ENCODE data around the gene HCFC1. TPM values are rescaled to one million over a fixed set of nuclear protein-coding genes. Genes with fewer than 3 reads are reported as not detected.
A peak's percentile ranks its signal among the peaks of the same experiment; 100 is the strongest.

HCFC1 gene
- total RNA-seq, 1 donor from 2014 or later = 25.2 TPM

GRCh38 chrX:153938226-153938786 lies 33.3 kb downstream of the HCFC1 start:
- no peak for DNase-seq

- DNase-seq = no peak
Observed at GRCh38 chrX:153937056-153937455, 34.6 kb downstream of the HCFC1 start.

- DNase-seq = no peak
Observed at GRCh38 chrX:153935326-153935851, 36.2 kb downstream of the HCFC1 start.

GRCh38 chrX:153934762-153935325 lies 36.8 kb downstream of the HCFC1 start, which contains the start of gene NAA10:
NAA10 (minus strand) TSS chrX:153935037; CDS start chrX:153934904, 133 bp downstream.
- DNase-seq = peak; percentile 85

- DNase-seq = no peak
Observed at GRCh38 chrX:153934148-153934761, 37.4 kb downstream of the HCFC1 start.

- DNase-seq = no peak
Observed at GRCh38 chrX:153933748-153934147, 37.9 kb downstream of the HCFC1 start.

GRCh38 chrX:153932220-153932915 lies 39.2 kb downstream of the HCFC1 start:
- DNase-seq = no peak

GRCh38 chrX:153931748-153932147 lies 39.9 kb downstream of the HCFC1 start:
- no peak for DNase-seq

- DNase-seq = no peak
Observed at GRCh38 chrX:153931151-153931550, 40.5 kb downstream of the HCFC1 start.

GRCh38 chrX:153930011-153930910 lies 41.4 kb downstream of the HCFC1 start:
- no peak for DNase-seq

GRCh38 chrX:153929576-153929975 lies 42.0 kb downstream of the HCFC1 start:
- DNase-seq = no peak

- no peak for DNase-seq
Observed at GRCh38 chrX:153928846-153929245, 42.8 kb downstream of the HCFC1 start.

- DNase-seq = peak; percentile 98
Observed at GRCh38 chrX:153927922-153928760, 43.5 kb downstream of the HCFC1 start.

- no peak for DNase-seq
Observed at GRCh38 chrX:153927672-153927921, 44.0 kb downstream of the HCFC1 start.

GRCh38 chrX:153926858-153927671 lies 44.6 kb downstream of the HCFC1 start:
- peak; percentile 80 for DNase-seq

GRCh38 chrX:153926552-153926857 lies 45.1 kb downstream of the HCFC1 start:
- no peak for DNase-seq

GRCh38 chrX:153925739-153926551 lies 45.7 kb downstream of the HCFC1 start, which contains the start of gene ARHGAP4:
ARHGAP4 (minus strand) TSS chrX:153926264; CDS start chrX:153926202, 62 bp downstream.
- DNase-seq = no peak

- DNase-seq = no peak
Observed at GRCh38 chrX:153925387-153925738, 46.3 kb downstream of the HCFC1 start.

GRCh38 chrX:153924149-153924861 lies 47.3 kb downstream of the HCFC1 start:
- DNase-seq = no peak

All from tongue (tissue), 2 donors.